CMK (cell line): ENCODE results near the gene PRSS22.

Experiments used
- DNase-seq: peaks from one replicate; pipeline ENCODE4 v3.0.0-alpha.2; 2010; ENCODE audit warnings: low read depth

PRSS22 gene

DNA sequence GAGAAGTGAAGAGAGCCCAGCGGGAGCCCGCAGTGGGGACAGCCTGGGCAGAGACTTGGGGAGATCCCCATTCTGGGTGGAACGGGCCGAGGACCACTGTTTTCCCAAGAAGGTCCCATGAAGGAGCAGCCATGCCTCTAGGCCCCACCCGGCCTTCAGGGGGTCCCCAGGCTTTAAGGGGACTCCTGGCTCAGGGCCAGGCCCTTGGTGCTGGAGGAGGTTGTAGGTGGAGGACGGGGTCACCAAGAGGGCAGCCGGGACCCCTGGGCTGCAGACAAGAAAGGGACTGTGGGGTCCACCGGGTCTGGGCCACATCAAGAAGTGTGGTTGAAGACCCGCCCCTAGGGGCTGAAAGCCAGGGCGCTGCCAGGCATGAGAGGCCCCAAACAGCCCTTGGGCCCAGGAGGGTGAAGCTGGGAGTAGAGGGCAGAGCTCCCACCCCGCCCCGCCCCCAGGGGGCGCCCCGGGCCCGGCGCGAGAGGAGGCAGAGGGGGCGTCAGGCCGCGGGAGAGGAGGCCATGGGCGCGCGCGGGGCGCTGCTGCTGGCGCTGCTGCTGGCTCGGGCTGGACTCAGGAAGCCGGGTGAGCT lies 41.1 kb downstream of the PRSS22 start, which contains the start of gene PRSS21:
TSS of gene PRSS21 (plus strand) at position 487 of the 589 bp plus-strand sequence. CDS start at position 519, 32 bp downstream.
- DNase-seq: peak; percentile 77

DNA sequence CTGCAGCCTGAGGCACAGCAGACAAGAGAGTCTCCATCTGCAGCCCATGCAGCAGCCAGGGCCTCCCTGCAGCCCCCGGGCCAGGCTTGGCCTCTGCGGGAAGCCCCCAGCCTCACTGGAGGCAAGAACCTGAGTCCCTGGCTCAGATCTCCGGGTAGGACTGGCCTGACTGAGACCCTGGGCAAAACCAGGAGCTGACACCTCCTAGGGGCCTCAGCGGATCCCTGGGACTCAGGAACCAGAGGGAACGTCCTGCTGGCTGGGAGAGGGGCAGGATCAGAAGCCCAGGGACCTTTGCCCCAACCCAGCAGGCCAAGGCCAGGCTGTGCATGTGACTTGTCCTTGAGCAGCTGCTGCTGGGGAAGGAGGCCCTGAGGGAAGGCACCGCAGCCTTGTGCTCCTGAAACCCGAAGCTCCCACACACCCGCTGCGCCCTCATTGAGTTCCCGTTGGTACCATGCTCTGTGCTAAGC lies 42.6 kb downstream of the PRSS22 start:
- no peak for DNase-seq

DNA sequence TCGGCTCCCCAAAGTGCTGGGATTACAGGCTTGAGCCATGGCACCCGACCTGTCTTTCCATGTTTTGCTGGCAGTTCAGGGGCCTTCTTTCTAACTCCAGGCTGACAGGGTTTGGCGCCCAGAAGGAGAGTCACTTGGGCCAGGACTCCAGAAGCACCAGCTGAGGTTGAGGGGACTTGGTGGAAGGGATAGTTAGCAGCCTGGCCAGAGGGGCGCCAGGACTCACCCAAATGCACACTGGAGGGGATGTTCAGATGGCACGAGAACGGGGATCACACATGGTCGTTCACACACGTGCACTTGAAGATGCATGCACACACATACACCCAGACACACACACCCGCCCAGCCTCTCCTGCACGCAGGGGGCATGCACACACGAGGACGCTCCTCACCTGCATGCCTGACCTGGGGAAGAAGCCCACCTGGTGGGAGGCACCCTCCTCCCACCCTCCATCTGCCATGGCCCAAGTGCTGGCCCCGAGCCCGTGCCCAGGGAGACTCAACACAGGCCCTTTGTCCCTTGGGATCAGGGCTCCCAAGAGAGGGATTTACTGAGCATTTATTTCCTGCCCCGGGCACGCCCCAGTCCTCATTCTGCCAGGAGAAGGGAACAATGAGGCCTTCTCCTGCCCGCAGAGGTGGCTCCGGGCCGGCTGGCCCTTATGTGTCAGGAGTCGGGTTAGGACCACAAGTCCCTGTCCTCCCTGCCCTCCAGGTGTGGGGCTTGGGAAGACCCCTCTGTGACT lies 43.2 kb downstream of the PRSS22 start:
- DNase-seq: no peak

DNA sequence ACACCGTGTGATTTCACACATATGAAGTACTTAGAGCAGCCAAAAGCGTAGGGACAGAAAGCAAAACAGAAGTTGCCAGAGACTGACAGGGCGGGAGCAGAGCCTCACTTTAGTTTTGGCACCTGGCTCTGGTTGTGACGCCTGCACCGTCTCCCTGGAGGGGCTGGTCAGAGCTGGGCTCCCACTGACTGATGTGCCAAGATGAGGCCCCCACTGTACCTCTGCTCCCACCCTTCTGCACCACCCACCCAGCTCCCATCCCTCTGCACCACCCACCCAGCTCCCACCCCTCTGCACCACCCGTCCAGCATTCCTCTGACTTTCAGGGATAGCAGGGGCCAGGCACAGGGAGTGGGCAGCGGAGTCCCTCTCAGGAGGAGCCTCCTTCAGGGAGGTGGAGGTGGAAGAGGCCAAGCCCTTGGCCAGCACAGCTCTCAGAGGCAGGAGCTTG lies 44.2 kb downstream of the PRSS22 start:
- no peak for DNase-seq

DNA sequence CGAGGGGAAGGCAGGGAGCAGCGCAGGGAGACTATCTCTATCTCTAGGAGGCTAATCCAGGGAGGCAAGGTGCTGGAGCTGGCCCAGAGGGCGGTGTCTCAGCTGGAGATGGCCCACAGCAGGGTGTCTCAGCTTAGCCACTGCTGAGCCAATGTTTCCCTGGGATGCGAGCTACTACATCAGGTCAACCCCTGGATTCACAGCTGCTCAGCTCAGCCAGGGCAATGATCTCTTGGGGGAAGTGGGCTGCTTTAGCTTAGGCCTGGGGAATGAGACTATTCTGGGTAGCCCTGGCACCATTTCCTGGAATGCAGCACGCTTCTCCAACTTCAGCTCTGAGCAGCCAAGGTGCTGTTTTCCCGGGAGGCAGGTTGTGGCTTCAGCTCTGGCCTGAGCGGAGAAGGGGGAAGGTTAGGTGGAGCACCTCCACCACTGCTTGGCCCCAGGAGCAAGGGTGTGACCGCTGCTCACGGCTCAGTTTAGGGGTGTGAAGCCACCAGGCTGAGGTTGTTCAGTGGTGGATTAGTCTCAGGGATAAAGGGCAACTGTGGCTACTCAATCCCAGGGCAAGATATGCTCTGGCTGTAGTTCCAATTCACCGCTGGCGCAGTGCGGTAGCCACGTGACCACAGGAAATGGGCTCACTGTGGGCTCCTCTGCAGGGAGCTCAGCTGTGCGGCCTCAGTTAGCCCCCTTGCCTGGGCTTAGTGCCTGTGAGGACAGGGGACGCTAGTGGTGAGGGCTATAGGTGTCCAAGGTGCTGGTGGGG lies 46.1 kb downstream of the PRSS22 start:
- DNase-seq: no peak

DNA sequence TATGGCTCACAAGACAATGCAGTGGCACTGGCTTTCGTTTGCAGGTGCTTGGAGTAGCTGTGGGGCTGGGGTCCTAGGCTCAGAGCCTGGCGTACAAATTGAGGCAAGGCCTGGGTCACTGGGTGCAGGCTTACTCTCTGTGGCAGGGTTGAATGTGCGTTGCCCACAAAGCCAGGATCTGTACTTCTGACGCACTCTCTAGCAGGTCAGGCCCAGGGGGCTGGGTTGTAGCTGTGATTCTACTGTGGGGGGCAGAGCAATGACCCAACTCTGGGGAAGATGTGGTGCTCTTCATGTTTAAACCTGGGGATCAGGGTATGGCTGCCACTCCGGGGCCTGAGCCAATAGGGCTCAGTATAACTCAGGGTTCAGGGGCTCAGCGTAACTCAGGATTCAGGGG lies 47.3 kb downstream of the PRSS22 start:
- no peak for DNase-seq

DNA sequence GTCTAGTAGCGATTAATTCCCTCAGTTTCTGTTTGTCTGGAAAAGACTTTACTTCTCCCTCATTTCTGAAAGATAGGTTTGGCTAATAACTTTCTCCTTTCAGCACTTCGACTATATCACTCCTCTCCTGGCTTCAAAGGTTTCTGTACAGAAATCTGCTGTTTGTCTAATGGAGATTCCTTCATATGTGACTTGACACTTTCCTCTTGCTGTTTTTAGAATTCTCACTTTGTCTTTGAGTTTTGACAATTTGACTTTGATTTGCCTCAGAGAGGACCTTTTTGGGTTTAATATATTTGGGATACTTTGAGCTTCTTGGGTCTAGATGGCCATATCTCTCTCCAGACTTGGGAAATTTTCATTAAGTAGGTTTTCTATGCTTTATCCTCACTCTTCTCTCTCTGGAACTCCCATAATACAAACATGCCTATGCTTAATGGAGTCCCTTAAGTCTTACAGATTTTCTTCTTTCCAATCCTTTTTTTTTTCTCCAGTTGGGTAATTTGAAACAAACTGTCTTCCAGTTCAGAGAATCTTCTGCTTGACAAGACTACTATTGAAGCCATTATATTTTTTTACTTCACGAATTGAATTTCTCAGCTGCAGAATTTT lies 48.7 kb downstream of the PRSS22 start:
- no peak for DNase-seq

DNA sequence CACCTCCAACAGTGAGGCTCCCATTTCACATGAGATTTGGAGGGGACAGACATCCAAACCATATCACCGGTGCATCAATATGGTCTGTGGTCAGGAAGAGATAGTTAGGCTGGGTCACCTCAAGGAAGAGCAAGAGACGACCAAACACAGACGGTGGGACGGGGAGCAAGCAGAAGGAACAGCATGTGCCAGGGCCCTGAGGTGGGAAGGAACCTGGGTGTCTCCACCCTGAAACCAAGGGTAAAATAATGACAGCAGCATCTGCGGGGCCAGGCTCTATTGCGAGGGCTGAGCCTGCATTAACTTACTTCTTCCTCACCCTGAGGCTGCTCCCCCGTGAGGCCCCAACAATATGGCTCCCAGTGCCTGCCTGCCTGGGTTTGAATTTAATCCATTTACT lies 49.8 kb downstream of the PRSS22 start:
- DNase-seq: no peak

DNA sequence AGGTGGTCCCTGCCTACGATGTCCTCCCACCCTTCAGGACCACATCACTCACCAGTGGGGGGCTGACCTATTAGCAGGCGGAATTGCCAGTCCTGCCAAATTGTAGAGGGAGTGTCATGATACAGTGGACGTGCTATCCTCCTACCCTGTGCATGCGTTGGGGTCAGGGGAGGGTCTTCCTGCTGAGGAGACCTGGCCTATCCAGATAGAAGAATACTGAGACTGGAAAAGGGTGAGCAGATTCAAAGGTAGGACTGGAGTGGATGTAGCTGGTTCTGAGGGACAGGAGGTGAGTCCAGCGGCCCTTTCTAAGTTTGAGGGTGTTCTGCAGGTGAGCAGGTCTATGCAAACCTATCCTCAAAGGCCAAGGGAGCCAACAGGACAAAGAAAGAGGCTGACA lies 51.7 kb downstream of the PRSS22 start:
- no peak for DNase-seq

DNA sequence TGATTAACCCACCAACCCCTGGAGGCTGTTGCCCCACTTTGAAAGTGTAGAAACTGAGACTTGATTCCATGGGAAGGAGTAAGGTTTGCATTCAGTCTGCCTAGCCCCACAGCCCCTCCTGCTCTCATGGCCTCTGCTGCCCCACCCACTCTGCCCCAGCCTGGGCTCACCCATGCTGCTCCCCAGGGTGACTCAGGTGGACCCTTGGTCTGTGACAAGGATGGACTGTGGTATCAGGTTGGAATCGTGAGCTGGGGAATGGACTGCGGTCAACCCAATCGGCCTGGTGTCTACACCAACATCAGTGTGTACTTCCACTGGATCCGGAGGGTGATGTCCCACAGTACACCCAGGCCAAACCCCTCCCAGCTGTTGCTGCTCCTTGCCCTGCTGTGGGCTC lies 53.2 kb downstream of the PRSS22 start:
- DNase-seq: no peak

DNA sequence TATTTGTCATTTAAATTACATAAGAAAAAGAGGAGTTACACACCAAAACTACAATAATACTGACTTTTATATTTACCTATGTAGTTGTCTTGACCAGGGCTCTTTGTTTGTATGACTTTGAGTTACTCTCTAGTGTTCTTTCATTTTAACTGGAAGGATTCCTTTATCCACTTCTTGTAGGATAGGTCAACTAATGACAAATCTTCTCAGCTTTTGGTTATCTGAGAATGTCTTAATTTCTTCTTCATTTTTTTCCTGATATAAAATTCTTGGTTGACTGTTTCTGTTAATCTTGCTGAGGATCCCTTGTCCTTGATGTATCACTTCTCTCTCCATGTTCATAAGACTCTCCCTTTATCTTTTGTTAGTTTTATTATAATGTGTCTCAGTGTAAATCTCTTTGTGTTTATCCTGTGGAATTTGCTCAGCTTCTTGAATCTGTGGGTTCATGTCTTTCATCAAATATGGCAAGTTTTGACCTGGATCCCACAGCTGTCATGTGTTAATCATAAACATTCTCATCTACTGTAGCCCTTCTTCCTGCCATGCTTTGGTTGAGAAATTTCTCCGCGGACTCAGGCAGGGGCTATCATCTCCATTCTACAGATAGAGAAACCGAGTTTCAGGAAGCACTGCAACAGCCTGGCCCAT lies 54.3 kb downstream of the PRSS22 start:
- DNase-seq: no peak
